SK-MEL-5 (cell line): Measurements from ENCODE around the gene HDC. TPM values are rescaled to one million over a fixed set of nuclear protein-coding genes. Genes with fewer than 3 reads are reported as not detected.

Experiments used
- DNase-seq: peaks from one replicate; pipeline ENCODE4 v3.0.0-alpha.2; 2016; ENCODE audit warnings: low read depth, low spot score
- in situ Hi-C: cut with HindIII; loops from 2 replicates; pipeline ENCODE4 v1.10.0; 2016; ENCODE audit warnings: low sequenced_read_pairs, high pct_unique_total_duplicates, low pct_unique_long_range_greater_than_20kb
- small RNA-seq, 2 experiments: library from RNA; depleted of rRNA; stranded (forward); fragments of <200 nt; gene quantifications; one replicate each; pipeline ENCODE3, GENCODE V24; 2014
- total RNA-seq: library from RNA; depleted of rRNA; stranded (reverse); fragments of >200 nt; shearing (Covaris generic); gene quantifications from 2 replicates; pipeline ENCODE4 v1.2.3, GENCODE V29; 2014; rRNA removed

The HDC gene
- total RNA-seq, 1 experiment from 2014 or later = not detected

GRCh38 chr15:50192164-50192563 is 73.4 kb downstream of the HDC start:
- in situ Hi-C loops = no loop called here
- DNase-seq = no peak

Small RNAs within 50 kb of the gene (small RNA-seq; reads per million reads assigned to genes)
- gene RF00019 = 0 reads per million in 2 experiments

Other genes starting within 250 kb of the HDC start
- 1.2 and 2.0 TPM in 2 replicates for gene ATP8B4, start 146.5 kb downstream of the HDC start, total RNA-seq
- gene SLC27A2, start 83.5 kb downstream of the HDC start, total RNA-seq = 0.13 and 0.34 TPM in 2 replicates
- gene GABPB1, start 89.5 kb upstream of the HDC start, total RNA-seq = 38.3 and 44.0 TPM in 2 replicates
- 69.6 and 73.0 TPM in 2 replicates for gene USP8, start 158.7 kb upstream of the HDC start, total RNA-seq